Cerebellar cortex (tissue), 1 donor: ENCODE data around the gene COL2A1.

Source experiments
- DNase-seq: peaks from one replicate; pipeline ENCODE4 v3.0.0-alpha.2; 2015; ENCODE audit warnings: low spot score

COL2A1 gene

GRCh38 chr12:48004053-48004941 is at the start of gene COL2A1:
TSS of gene COL2A1 (minus strand) at chr12:48004476. CDS start at chr12:48004321, 155 bp downstream.
- no peak for DNase-seq

GRCh38 chr12:48053883-48054282 is 49.6 kb upstream of the COL2A1 start:
- DNase-seq: no peak

GRCh38 chr12:48053122-48053521 is 48.8 kb upstream of the COL2A1 start:
- no peak for DNase-seq

- no peak for DNase-seq
Observed at GRCh38 chr12:48051681-48052080, 47.4 kb upstream of the COL2A1 start.

GRCh38 chr12:48050174-48050573 is 45.9 kb upstream of the COL2A1 start:
- no peak for DNase-seq

- no peak for DNase-seq
Observed at GRCh38 chr12:48045965-48046518, 41.8 kb upstream of the COL2A1 start.

- no peak for DNase-seq
Observed at GRCh38 chr12:48045061-48045846, 41.0 kb upstream of the COL2A1 start.

GRCh38 chr12:48044396-48044795 is 40.1 kb upstream of the COL2A1 start:
- DNase-seq: no peak

- DNase-seq: no peak
Observed at GRCh38 chr12:48043771-48044170, 39.5 kb upstream of the COL2A1 start.

GRCh38 chr12:48041591-48042423 is 37.5 kb upstream of the COL2A1 start:
- DNase-seq: no peak

- no peak for DNase-seq
Observed at GRCh38 chr12:48040354-48040753, 36.1 kb upstream of the COL2A1 start.

GRCh38 chr12:48039151-48039550 is 34.9 kb upstream of the COL2A1 start:
- no peak for DNase-seq

- DNase-seq: no peak
Observed at GRCh38 chr12:48038085-48038484, 33.8 kb upstream of the COL2A1 start.

- DNase-seq: no peak
Observed at GRCh38 chr12:48037267-48037915, 33.1 kb upstream of the COL2A1 start.

- no peak for DNase-seq
Observed at GRCh38 chr12:48036818-48037217, 32.5 kb upstream of the COL2A1 start.

- no peak for DNase-seq
Observed at GRCh38 chr12:48034835-48035805, 30.8 kb upstream of the COL2A1 start.

GRCh38 chr12:48033451-48033850 is 29.2 kb upstream of the COL2A1 start:
- DNase-seq: no peak

- no peak for DNase-seq
Observed at GRCh38 chr12:48032597-48032996, 28.3 kb upstream of the COL2A1 start.

- DNase-seq: no peak
Observed at GRCh38 chr12:48031135-48031960, 27.1 kb upstream of the COL2A1 start.
